A204.1 (cell line): Measurements from ENCODE around the gene MT1HL1.

Experiments
- FAIRE-seq: peaks from 2 replicates; lab custom pipeline; 2012; peaks lifted over from hg19 to GRCh38; lab: Jason Lieb, UNC

The MT1HL1 gene

GRCh38 chr1:237004116-237004515 lies at the start of gene MT1HL1:
TSS of gene MT1HL1 (minus strand) at chr1:237004441. CDS start at chr1:237004372, 69 bp downstream.
- no peak for FAIRE-seq

- no peak for FAIRE-seq
Observed at GRCh38 chr1:237050915-237051314, 46.7 kb upstream of the MT1HL1 start.

DNA sequence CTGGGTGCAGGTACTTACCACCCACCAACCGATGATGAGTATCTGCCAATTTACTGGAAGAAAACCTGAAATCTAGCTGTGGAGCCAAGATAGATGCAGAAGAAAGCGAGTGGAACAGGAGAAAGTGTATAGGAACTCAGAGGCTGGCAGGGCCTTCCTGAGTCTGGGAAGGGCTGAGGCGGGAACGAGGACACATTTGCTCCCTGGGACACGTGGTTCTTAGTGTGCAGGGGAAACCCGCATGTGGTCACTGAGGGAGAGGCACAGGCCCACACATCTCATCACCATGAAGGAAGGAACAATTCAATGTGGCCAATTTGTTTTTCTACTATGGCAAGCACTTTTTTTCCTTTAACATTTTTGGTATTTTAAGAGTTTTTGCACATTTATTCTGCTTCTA lies 45.9 kb upstream of the MT1HL1 start:
- FAIRE-seq, result no peak

- no peak for FAIRE-seq
Observed at GRCh38 chr1:237048803-237049202, 44.6 kb upstream of the MT1HL1 start.

GRCh38 chr1:237045278-237046016 lies 41.2 kb upstream of the MT1HL1 start:
- no peak for FAIRE-seq

GRCh38 chr1:237043846-237044636 lies 39.8 kb upstream of the MT1HL1 start:
- no peak for FAIRE-seq

- no peak for FAIRE-seq
Observed at GRCh38 chr1:237042892-237043576, 38.8 kb upstream of the MT1HL1 start.

GRCh38 chr1:237042526-237042891 lies 38.3 kb upstream of the MT1HL1 start:
- no peak for FAIRE-seq

DNA sequence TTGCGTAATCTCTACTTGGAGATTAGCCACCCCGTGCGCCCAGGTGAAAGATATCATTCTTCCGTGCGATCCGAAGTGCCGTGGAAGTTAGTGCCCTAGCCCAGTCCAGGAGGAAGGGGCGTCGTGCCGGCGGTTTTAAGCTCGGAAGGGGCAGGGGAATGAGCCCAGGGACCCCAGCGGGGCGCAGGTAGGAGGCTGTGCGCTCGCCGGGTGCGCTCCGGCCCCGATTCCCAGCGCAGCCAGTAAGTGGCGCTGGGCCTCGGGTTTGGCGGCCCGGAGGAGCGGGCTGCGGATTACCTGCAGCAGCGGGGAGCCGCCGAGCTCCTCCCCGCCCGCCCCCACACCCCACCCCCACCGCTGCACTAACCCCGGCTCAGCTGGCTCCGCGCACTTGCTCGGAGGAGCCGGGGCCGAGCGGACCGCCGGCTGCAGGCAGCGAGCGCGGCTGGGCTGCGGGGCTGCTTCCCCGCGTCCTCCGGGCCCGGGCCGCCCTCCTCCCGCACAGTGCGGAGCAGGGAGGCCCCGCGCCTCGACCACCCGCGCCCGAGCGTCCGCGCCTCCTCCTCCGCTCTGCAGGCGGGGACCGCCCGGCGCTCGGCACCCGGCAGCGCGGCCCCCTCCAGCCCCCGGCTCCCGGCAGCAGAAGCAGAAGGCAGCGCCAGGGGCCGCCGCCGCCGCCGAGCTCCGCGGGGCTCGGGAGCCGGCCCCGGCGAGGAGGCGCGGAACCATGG lies 37.7 kb upstream of the MT1HL1 start, which contains the start of gene RYR2:
RYR2 (plus strand) TSS at position 390 of the 731 bp plus-strand sequence; CDS start at position 728, 338 bp downstream.
- FAIRE-seq, result no peak

- FAIRE-seq, result no peak
Observed at GRCh38 chr1:237041461-237041794, 37.2 kb upstream of the MT1HL1 start.

DNA sequence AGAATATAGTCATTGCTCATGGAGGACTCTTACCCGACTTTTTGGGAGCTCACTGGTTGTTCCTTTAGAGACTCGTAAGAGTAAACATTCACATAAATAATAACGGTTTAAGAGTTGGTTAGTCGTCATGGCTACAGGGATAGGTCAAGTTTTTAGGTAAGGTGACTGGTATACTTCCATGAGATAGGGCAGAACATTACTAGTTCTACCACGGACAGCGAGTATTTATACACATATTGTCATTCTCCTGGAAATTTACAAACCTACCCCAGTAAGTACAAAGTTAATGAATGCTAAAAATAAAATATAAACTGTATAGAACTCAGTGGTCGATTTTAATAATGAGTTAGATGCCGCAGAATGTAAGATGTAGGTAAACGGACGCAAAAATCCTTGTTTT lies 36.6 kb upstream of the MT1HL1 start:
- FAIRE-seq, result no peak

GRCh38 chr1:237038211-237038610 lies 34.0 kb upstream of the MT1HL1 start:
- FAIRE-seq, result no peak

GRCh38 chr1:237035759-237036158 lies 31.5 kb upstream of the MT1HL1 start:
- no peak for FAIRE-seq

- no peak for FAIRE-seq
Observed at GRCh38 chr1:237033804-237034203, 29.6 kb upstream of the MT1HL1 start.

GRCh38 chr1:237033061-237033460 lies 28.8 kb upstream of the MT1HL1 start:
- FAIRE-seq, result no peak

- no peak for FAIRE-seq
Observed at GRCh38 chr1:237032029-237032428, 27.8 kb upstream of the MT1HL1 start.

- no peak for FAIRE-seq
Observed at GRCh38 chr1:237031480-237031879, 27.2 kb upstream of the MT1HL1 start.

- FAIRE-seq, result no peak
Observed at GRCh38 chr1:237029850-237030535, 25.8 kb upstream of the MT1HL1 start.

DNA sequence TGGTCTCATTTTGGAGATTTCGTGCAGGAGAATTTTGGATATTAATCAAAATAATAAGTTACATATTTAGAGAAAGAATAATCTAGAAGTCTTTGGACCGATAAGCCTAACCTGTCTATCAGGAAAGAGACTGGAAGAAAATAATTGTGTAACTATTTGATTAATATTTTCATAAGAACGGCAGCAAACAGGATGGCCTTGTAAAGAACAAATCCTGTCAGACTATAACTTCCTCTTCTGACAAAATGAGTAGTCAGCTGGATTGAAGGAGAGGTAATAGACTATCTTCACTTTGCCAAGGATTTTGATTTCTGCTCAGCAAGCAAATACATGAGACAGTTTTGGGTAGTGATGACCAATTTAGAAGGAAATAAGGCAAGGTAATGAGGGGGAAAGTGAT lies 25.0 kb upstream of the MT1HL1 start:
- no peak for FAIRE-seq

- FAIRE-seq, result no peak
Observed at GRCh38 chr1:237025358-237026074, 21.3 kb upstream of the MT1HL1 start.

- no peak for FAIRE-seq
Observed at GRCh38 chr1:237018896-237019295, 14.7 kb upstream of the MT1HL1 start.
